GM21576 (cell line): ENCODE results near the gene TBC1D20.
A peak's percentile ranks its signal among the peaks of the same experiment; 100 is the strongest.

Source experiments
- ATAC-seq: cut with Tn5 transposase; IDR thresholded peaks from one replicate; pipeline ENCODE4 v1.9.1; 2021; ENCODE audit warnings: mild to moderate bottlenecking, moderate library complexity; ENCODE audit not compliant: unreplicated experiment

The TBC1D20 gene

DNA sequence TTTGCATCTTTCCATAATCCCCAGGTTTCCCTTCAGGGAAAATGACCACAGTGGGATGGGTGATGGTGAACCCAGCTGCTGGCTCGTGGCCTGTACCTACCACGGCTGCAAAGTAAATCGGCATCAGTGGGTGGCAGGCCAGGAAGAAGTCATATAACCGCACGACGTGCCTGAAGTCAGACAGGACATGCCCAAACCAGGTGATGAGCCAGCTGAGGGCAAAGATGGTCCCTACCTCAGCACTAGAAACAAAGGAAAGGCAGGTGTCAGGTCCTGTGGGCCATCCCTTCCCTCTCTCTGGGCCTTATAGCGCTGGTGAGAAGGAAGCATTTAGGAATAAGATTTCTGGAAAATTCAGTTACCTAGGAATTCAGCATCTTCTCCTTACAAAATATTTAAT, 22.2 kb downstream of the TBC1D20 start:
- no peak for ATAC-seq

- no peak for ATAC-seq
Observed at GRCh38 chr20:438571-439469, 23.5 kb downstream of the TBC1D20 start.

DNA sequence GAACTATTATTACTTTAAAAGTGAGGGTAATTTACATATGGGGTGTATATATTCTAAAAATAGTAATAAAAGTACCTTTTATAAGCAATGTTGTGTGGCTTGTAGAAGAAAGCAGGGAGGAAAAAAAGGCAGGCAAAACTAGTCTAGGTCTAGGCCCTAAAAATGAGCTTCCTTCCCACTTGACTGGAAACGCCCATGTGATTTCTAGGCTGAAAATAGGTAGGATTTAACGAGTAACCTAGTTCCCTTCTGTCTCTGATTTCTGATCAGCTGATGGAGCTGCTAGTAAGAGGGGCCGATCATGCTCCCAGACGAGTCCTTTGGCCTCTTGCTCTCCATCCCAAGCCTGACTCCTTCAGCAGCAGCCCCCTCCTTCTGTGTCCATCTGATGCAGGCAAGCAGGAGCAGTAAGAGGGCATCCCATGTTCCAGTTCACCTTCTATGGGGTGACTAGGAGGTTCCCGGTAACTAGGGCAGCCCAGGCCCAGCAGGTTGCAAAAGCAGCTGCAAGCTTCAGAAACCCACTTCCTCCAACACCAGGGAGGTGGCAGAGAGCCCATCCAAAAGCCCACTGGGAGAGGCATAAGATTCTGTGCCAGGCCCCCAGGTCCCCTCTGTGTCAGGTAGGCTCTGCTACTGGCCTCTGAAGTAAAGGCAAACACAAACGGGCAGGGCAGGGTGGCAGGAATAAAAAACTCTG, 24.4 kb downstream of the TBC1D20 start:
- ATAC-seq = no peak

- ATAC-seq = no peak
Observed at GRCh38 chr20:436476-436875, 25.9 kb downstream of the TBC1D20 start.

DNA sequence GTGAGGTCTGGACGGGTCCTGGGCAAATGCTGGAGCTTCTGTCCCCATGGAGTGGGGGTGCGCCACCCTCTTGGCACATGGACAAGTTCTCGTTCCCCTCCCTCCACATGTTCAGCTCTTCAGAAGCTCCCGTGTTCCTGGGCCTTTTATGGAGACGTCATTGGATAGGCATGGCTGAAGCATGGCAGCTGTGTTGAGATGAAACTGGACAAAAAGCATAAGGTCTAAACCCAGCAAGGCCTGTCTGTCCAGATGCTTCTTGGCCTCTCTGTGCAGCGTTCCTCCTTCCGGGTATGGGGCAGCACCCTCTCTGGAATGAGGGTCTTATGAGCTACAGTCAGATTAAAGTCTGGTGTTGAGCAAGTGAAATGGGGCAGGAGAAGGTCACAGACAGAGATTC, 26.8 kb downstream of the TBC1D20 start:
- no peak for ATAC-seq

GRCh38 chr20:434661-435419, 27.5 kb downstream of the TBC1D20 start:
- ATAC-seq = no peak

- ATAC-seq = no peak
Observed at GRCh38 chr20:434221-434620, 28.1 kb downstream of the TBC1D20 start.

DNA sequence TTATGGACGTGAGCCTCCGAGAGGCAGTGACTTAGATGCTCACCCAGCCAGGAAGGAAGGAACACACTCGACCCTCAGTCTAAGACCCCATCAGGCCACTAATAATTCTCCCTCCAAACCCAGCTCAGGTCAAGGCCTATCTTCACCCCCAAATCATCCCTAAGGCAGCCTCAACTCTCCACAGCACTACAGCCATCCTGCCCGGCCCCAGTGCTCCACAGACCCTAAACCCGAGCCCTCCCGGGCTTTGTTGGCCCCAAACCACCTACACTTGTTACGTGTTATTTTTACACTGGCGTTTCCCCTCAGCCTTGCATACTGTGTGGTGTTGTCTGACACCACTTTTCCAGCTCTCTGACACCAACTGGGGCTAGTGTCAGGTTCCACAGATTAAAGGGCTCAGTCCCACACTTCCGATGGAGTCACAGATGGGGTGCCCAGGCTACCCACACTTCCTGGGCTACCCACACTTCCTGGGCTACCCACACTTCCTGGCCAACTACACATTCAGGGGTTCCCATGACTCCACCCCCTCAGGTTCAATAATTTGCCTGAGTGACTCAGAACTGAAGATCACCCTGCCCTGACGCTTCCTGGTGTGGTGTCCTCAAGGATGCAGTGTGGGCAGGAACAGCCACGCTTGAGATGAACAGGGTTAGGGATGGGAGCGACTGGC, 28.9 kb downstream of the TBC1D20 start:
- ATAC-seq = peak; percentile 79

- no peak for ATAC-seq
Observed at GRCh38 chr20:432677-433299, 29.5 kb downstream of the TBC1D20 start.

- ATAC-seq = no peak
Observed at GRCh38 chr20:432208-432607, 30.1 kb downstream of the TBC1D20 start.

DNA sequence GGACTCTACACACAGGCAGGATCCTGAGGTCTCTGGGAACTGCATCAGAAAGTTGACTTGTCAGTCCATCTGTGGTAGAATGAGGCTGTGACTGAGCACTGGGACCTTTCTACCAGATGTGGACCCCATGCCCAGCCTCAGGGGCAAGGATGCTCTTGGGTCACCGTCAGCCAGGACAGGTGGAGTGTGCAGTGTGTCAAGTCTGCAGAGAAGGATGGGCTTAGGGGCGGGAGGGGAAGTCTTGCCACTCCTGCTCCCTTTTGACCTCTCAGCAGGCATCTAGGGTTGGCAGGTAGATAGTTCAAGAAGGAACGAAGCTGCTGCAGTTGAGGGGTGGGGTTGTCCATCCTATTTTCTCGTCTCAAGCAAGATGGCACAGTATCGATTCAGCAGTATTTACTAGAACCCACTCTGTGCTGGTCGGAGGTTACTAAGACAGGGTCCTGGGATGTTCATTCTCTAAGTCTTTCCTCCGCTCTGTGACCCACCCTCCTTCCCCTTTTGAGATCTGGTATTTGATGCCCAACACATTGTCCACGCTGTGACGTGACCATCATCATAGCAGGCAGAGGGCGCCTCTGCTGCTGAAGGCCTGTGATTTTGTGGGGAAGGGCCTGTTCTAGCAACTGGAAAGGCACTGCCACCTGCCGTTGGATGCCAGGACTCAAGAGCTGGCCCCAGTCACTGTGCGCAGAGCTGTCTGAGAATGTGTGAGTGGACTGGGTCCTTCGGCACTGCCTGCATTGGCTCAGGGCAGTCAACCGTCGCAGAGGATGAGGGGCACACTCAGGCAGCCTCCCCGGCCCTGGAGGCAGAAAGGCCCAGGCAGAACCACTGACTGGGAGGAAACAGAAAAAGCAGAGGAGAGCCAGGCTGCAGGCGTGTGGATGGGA, 31.1 kb downstream of the TBC1D20 start:
- ATAC-seq = no peak

- ATAC-seq = no peak
Observed at GRCh38 chr20:430091-430999, 32.0 kb downstream of the TBC1D20 start.

GRCh38 chr20:428658-429200, 33.6 kb downstream of the TBC1D20 start:
- no peak for ATAC-seq

GRCh38 chr20:427849-428657, 34.3 kb downstream of the TBC1D20 start:
- no peak for ATAC-seq

GRCh38 chr20:427401-427800, 34.9 kb downstream of the TBC1D20 start:
- ATAC-seq = no peak

DNA sequence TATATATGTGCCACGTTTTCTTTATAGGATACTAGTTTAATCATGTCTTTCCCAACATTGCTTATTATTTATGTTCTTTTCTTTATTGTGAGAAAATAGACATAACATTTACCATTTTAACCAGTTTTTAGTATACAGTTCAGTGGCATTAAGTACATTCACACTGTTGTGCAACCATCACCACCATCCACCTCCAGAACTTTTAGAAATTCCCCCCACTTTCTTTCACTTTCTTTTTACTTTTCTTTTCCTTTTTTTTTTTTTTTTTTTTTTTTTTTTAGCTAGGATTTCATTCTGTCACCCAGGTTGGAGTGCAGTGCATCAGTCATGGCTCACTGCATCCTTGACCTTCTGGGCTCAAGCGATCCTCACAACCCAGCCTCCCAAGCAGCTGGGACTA, 35.8 kb downstream of the TBC1D20 start:
- no peak for ATAC-seq

DNA sequence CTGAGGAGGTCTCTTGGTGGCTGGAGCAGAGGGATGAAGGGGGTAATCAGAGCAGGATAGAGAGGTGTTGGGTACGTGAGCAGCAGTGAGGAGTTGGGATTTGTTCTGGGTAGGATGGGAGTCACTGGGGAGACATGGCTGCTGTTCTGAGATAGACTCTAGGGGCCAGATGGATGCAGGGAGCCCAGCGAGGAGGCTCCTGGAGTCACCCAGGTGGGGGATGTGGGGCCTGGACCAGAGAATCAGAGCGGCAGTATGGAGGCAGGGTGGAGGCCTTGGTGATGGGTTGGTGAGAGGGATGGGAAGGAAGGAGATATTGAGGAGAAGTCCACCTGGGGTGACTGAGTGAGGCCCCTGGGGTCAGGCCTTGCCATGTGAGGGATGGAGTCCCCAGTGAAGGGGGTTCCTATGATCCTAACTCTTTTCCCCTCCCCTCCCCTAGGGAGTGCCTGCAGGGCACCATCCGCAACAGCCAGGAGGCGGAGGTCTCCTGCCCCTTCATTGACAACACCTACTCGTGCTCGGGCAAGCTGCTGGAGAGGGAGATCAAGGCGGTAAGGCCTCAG, 40.6 kb downstream of the TBC1D20 start:
- no peak for ATAC-seq
